ENCODE measurements around the gene TM2D1. TPM values are rescaled to one million over a fixed set of nuclear protein-coding genes. Genes with fewer than 3 reads are reported as not detected.

Gene TM2D1
- polyA plus RNA-seq, 1 donor from 2014 or later, result 161 TPM

DNA sequence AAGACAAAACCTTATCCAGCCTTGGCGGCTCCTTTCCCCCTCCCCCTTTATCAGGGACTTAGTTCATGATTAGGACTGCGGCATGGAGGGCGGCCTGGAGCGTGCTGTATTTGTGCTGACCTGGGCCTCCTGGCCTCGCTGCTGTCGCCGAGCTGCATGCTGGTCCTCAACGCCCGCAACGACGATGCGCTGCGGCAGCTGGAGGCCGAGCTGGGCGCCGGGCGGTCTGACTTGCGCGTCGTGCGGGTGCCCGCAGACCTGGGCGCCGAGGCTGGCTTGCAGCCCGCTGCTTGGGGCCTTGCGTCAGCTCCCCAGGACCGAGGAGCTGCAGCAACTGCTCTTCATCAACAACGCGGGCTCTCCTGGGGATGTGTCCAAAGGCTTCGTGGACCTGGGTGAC, 70.9 kb downstream of the TM2D1 start:
- H2AFZ ChIP-seq (ENCODE audit: low read depth, low read length), result no peak overlapping the region
- no peaks in the 10 kb centered on the region for H3K9me2 ChIP-seq (ENCODE audit: insufficient read depth, low read length)
- H3K9ac ChIP-seq (ENCODE audit: low read length), result no peak overlapping the region
- no peaks in the 10 kb centered on the region for H3K9me3 ChIP-seq (ENCODE audit: low read length)
- no peaks in the 10 kb centered on the region for H3K27me3 ChIP-seq (ENCODE audit: insufficient read depth, low read depth, low read length)
- H3F3A ChIP-seq (ENCODE audit: insufficient read depth, low read length, poor library complexity, severe bottlenecking), result no peaks in the 10 kb centered on the region
- H4K20me1 ChIP-seq (ENCODE audit: insufficient read depth), result no peaks in the 10 kb centered on the region
- TF ChIP-seq, protein P1, sequence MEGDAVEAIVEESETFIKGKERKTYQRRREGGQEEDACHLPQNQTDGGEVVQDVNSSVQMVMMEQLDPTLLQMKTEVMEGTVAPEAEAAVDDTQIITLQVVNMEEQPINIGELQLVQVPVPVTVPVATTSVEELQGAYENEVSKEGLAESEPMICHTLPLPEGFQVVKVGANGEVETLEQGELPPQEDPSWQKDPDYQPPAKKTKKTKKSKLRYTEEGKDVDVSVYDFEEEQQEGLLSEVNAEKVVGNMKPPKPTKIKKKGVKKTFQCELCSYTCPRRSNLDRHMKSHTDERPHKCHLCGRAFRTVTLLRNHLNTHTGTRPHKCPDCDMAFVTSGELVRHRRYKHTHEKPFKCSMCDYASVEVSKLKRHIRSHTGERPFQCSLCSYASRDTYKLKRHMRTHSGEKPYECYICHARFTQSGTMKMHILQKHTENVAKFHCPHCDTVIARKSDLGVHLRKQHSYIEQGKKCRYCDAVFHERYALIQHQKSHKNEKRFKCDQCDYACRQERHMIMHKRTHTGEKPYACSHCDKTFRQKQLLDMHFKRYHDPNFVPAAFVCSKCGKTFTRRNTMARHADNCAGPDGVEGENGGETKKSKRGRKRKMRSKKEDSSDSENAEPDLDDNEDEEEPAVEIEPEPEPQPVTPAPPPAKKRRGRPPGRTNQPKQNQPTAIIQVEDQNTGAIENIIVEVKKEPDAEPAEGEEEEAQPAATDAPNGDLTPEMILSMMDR (IDR thresholded peaks at IDR 0.05; ENCODE audit: poor library complexity, severe bottlenecking), result no peak
- TF ChIP-seq EP300 (conservative IDR thresholded peaks at IDR 0.05; ENCODE audit: poor library complexity, severe bottlenecking), result no peak
- no peak for TF ChIP-seq MXI1 (conservative IDR thresholded peaks at IDR 0.05; ENCODE audit: poor library complexity, severe bottlenecking)
- no peak for TF ChIP-seq TAF1 (IDR thresholded peaks at IDR 0.05; ENCODE audit: low read depth)
- no peak for TF ChIP-seq POLR2AphosphoS5 (IDR thresholded peaks at IDR 0.05)
- TF ChIP-seq EZH2 (IDR thresholded peaks at IDR 0.05; ENCODE audit: borderline replicate concordance, insufficient read depth, low read length, poor library complexity, severe bottlenecking), result no peak
- TF ChIP-seq RAD21 (conservative IDR thresholded peaks at IDR 0.05), result no peak
- TF ChIP-seq, protein P2, sequence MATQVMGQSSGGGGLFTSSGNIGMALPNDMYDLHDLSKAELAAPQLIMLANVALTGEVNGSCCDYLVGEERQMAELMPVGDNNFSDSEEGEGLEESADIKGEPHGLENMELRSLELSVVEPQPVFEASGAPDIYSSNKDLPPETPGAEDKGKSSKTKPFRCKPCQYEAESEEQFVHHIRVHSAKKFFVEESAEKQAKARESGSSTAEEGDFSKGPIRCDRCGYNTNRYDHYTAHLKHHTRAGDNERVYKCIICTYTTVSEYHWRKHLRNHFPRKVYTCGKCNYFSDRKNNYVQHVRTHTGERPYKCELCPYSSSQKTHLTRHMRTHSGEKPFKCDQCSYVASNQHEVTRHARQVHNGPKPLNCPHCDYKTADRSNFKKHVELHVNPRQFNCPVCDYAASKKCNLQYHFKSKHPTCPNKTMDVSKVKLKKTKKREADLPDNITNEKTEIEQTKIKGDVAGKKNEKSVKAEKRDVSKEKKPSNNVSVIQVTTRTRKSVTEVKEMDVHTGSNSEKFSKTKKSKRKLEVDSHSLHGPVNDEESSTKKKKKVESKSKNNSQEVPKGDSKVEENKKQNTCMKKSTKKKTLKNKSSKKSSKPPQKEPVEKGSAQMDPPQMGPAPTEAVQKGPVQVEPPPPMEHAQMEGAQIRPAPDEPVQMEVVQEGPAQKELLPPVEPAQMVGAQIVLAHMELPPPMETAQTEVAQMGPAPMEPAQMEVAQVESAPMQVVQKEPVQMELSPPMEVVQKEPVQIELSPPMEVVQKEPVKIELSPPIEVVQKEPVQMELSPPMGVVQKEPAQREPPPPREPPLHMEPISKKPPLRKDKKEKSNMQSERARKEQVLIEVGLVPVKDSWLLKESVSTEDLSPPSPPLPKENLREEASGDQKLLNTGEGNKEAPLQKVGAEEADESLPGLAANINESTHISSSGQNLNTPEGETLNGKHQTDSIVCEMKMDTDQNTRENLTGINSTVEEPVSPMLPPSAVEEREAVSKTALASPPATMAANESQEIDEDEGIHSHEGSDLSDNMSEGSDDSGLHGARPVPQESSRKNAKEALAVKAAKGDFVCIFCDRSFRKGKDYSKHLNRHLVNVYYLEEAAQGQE (IDR thresholded peaks at IDR 0.05; ENCODE audit: borderline replicate concordance), result no peak
- TF ChIP-seq SMC3 (conservative IDR thresholded peaks at IDR 0.05; ENCODE audit: poor library complexity), result no peak
- H3K27ac ChIP-seq (ENCODE audit: low read length), result no peak overlapping the region
- no peak overlapping the region for H3K4me2 ChIP-seq (ENCODE audit: low read length)
- no peaks in the 10 kb centered on the region for H3K36me3 ChIP-seq (ENCODE audit: insufficient read depth, low read length)
- no peak overlapping the region for H3K4me3 ChIP-seq (ENCODE audit: low read length)
- no peaks in the 10 kb centered on the region for H3K79me2 ChIP-seq (replicated peaks; ENCODE audit: insufficient read depth, low read length)

DNA sequence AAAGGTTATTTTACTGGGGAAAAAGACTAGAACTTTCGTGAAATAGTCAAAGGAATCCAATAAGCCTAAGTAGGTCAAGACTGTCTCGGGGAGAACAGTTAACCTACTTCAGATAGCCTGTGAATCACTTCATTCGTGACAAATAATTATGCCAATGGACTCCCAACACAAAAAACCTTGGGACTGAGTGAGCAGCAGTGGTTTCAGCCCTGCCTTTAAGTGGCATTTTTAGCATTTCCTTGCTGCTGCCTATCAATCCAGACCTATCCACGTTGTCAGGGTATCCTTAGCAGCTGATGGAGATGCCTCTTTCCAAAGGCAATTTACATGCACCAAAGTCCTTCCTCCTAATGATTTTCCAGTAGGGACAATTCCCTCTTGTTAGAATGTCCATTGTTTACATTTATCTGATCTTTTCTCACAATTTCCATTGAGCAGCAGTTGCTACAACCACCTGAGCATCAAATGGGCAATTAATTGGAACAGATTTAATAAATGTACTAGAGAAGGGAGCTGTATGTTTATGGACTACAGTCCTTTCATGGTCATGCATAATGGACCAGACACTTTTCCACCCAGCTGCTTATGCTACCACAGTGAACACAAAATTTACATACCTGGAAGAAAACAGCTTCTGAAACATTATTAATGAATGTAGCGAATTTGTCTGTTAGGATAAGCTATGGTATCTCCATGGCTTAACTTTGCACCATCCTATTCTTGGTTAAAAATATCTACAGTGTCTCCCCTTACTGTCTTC, 75.8 kb downstream of the TM2D1 start:
- Histone ChIP-seq H3K27me3 (ENCODE audit: insufficient read depth, low read depth, low read length) (no peaks in the 10 kb centered on the region), H4K20me1 (ENCODE audit: insufficient read depth) (no peaks in the 10 kb centered on the region)

More for the DNA sequence above, 75.8 kb downstream of the TM2D1 start:
- H3K27ac ChIP-seq (ENCODE audit: low read length), result no peak overlapping the region
- H3K79me2 ChIP-seq (replicated peaks; ENCODE audit: insufficient read depth, low read length), result no peaks in the 10 kb centered on the region
- H3F3A ChIP-seq (ENCODE audit: insufficient read depth, low read length, poor library complexity, severe bottlenecking), result no peaks in the 10 kb centered on the region
- no peak overlapping the region for H2AFZ ChIP-seq (ENCODE audit: low read depth, low read length)
- H3K36me3 ChIP-seq (ENCODE audit: insufficient read depth, low read length), result no peaks in the 10 kb centered on the region
- H3K9ac ChIP-seq (ENCODE audit: low read length), result no peak overlapping the region
- no peak overlapping the region for H3K4me2 ChIP-seq (ENCODE audit: low read length)
- H3K4me3 ChIP-seq (ENCODE audit: low read length), result no peak overlapping the region
- H3K9me3 ChIP-seq (ENCODE audit: low read length), result no peaks in the 10 kb centered on the region
- no peaks in the 10 kb centered on the region for H3K9me2 ChIP-seq (ENCODE audit: insufficient read depth, low read length)
- TF ChIP-seq EP300 (conservative IDR thresholded peaks at IDR 0.05; ENCODE audit: poor library complexity, severe bottlenecking) (no peak), MXI1 (conservative IDR thresholded peaks at IDR 0.05; ENCODE audit: poor library complexity, severe bottlenecking) (no peak), EZH2 (IDR thresholded peaks at IDR 0.05; ENCODE audit: borderline replicate concordance, insufficient read depth, low read length, poor library complexity, severe bottlenecking) (no peak), TAF1 (IDR thresholded peaks at IDR 0.05; ENCODE audit: low read depth) (no peak), POLR2AphosphoS5 (IDR thresholded peaks at IDR 0.05) (no peak), SMC3 (conservative IDR thresholded peaks at IDR 0.05; ENCODE audit: poor library complexity) (no peak), RAD21 (conservative IDR thresholded peaks at IDR 0.05) (no peak)
- TF ChIP-seq, protein P1 (IDR thresholded peaks at IDR 0.05; ENCODE audit: poor library complexity, severe bottlenecking), result no peak
- TF ChIP-seq, protein P2 (IDR thresholded peaks at IDR 0.05; ENCODE audit: borderline replicate concordance), result no peak

Data from neural cell (in vitro differentiated cells).